A549 (cell line): ENCODE results near the gene IFI6. TPM values are rescaled to one million over a fixed set of nuclear protein-coding genes. Genes with fewer than 3 reads are reported as not detected.

ENCODE experiments used
- ATAC-seq, 2 experiments: fragments of 200-7000 bp in 1 of 2; fragments of >200 bp in 1 of 2; cut with Nextera tagmentation in 1 of 2; cut with Tn5 transposase in 1 of 2; 3 replicates each; pipeline versions ENCODE4 v1.8.0 to v1.9.1; 2018 to 2020; ENCODE audit warnings: mild to moderate bottlenecking in 1 of 2, moderate library complexity in 1 of 2
- CTCF ChIA-PET: fragments of 300-600 bp; sonication (Branson Sonifier 250); formaldehyde crosslinking; extraction: SDS; loops from one replicate; lab custom pipeline; 2021; ENCODE audit warnings: antibody characterized with exemption, inconsistent platforms; lab: Yijun Ruan, JAX
- POLR2A ChIA-PET: fragments of 350-600 bp; formaldehyde crosslinking; extraction: SDS; loops from one replicate; lab custom pipeline; 2021; ENCODE audit warnings: antibody characterized with exemption, inconsistent platforms; lab: Yijun Ruan, JAX
- DNase-seq, 2 experiments: peaks; one replicate each; pipeline versions ENCODE4 v3.0.0 to v3.0.0-alpha.2; 2011 to 2016; ENCODE audit warnings: low read depth in 1 of 2, low spot score in 1 of 2
- FAIRE-seq: peaks from 2 replicates; lab custom pipeline; 2011; peaks lifted over from hg19 to GRCh38; lab: Jason Lieb, UNC
- H3K27ac ChIP-seq, 2 experiments: fragments of >200 bp; sonication (Bioruptor Twin); formaldehyde crosslinking; 3 replicates each; pipeline ENCODE4 v1.5.1; 2016 to 2017
- H3K4me1 ChIP-seq: fragments of >200 bp; sonication (Bioruptor Twin); formaldehyde crosslinking; 3 replicates; pipeline ENCODE4 v1.6.1; 2016
- H3K4me2 ChIP-seq: fragments of >200 bp; sonication (Bioruptor Twin); formaldehyde crosslinking; 3 replicates; pipeline ENCODE4 v1.6.1; 2016
- H3K4me3 ChIP-seq: fragments of >200 bp; sonication (Bioruptor Twin); formaldehyde crosslinking; 3 replicates; pipeline ENCODE4 v1.5.1; 2016
- H3K9me3 ChIP-seq: fragments of >200 bp; sonication (Bioruptor Twin); formaldehyde crosslinking; 3 replicates; pipeline ENCODE4 v1.6.1; 2016
- CHD2 ChIP-seq: fragments of 150-350 bp; IDR thresholded peaks from 2 replicates; pipeline ENCODE4 v1.6.1; 2014; ENCODE audit warnings: low read length; ENCODE audit not compliant: partially characterized antibody
- CHD4 ChIP-seq: fragments of 200-600 bp; sonication (generic); IDR thresholded peaks from 2 replicates; pipeline ENCODE4 v1.6.1; 2016; ENCODE audit warnings: antibody characterized with exemption, mild to moderate bottlenecking, borderline replicate concordance
- EHF ChIP-seq: fragments of 250-450 bp; sonication (Bioruptor Pico); IDR thresholded peaks from 2 replicates; pipeline ENCODE4 v1.5.0; 2020; ENCODE audit warnings: mild to moderate bottlenecking
- EHMT2 ChIP-seq: fragments of 200-600 bp; sonication (generic); IDR thresholded peaks from 2 replicates; pipeline ENCODE4 v1.6.1; 2016; ENCODE audit warnings: antibody characterized with exemption, low read depth, mild to moderate bottlenecking, moderate library complexity
- EP300 ChIP-seq, 2 experiments: fragments of >200 bp; sonication (Bioruptor Twin); formaldehyde crosslinking; IDR thresholded peaks; 2 replicates in 1 of 2; 3 replicates in 1 of 2; pipeline ENCODE4 v1.6.1; 2016 to 2017
- ESRRA ChIP-seq: fragments of 150-350 bp; IDR thresholded peaks from 2 replicates; pipeline ENCODE4 v1.6.1; 2014; ENCODE audit warnings: mild to moderate bottlenecking, low read length, borderline replicate concordance
- GATA3 ChIP-seq: IDR thresholded peaks from 2 replicates; pipeline ENCODE4 v1.6.1; 2012; ENCODE audit warnings: borderline replicate concordance
- HDAC2 ChIP-seq: fragments of 200-600 bp; sonication (generic); IDR thresholded peaks from 2 replicates; pipeline ENCODE4 v1.6.1; 2016
- HOXA7 ChIP-seq: fragments of 250-450 bp; sonication (Bioruptor Pico); IDR thresholded peaks from 2 replicates; pipeline ENCODE4 v1.5.0; 2020; ENCODE audit warnings: mild to moderate bottlenecking, moderate library complexity
- HOXB13 ChIP-seq: fragments of 250-450 bp; sonication (Bioruptor Pico); IDR thresholded peaks from 2 replicates; pipeline ENCODE4 v1.5.0; 2020; ENCODE audit warnings: low read depth, mild to moderate bottlenecking, moderate library complexity
- KDM5A ChIP-seq: fragments of 200-600 bp; sonication (generic); IDR thresholded peaks from 2 replicates; pipeline ENCODE4 v1.6.1; 2016; ENCODE audit warnings: antibody characterized with exemption, mild to moderate bottlenecking
- MAX ChIP-seq: IDR thresholded peaks from 2 replicates; pipeline ENCODE4 v1.6.1; 2012
- NFE2L2 ChIP-seq: fragments of 150-350 bp; conservative IDR thresholded peaks from 2 replicates; pipeline ENCODE4 v1.6.1; 2014; ENCODE audit warnings: low read length
- NR3C1 ChIP-seq: fragments of >200 bp; sonication (Bioruptor Twin); formaldehyde crosslinking; IDR thresholded peaks from 3 replicates; pipeline ENCODE4 v1.6.1; 2017
- POLR2A ChIP-seq: IDR thresholded peaks from 2 replicates; pipeline ENCODE4 v1.6.1; 2012; ENCODE audit warnings: mild to moderate bottlenecking, low read length
- POLR2AphosphoS2 ChIP-seq: conservative IDR thresholded peaks from 2 replicates; pipeline ENCODE4 v1.6.1; 2012; ENCODE audit warnings: low read length, improper control_type of control experiment, inconsistent platforms
- RCOR1 ChIP-seq: fragments of 150-350 bp; IDR thresholded peaks from 2 replicates; pipeline ENCODE4 v1.6.1; 2014; ENCODE audit warnings: antibody characterized with exemption, low read length, low read depth
- REST ChIP-seq: fragments of 200-600 bp; sonication (generic); IDR thresholded peaks from 2 replicates; pipeline ENCODE4 v1.6.1; 2016; ENCODE audit warnings: antibody characterized with exemption, mild to moderate bottlenecking, moderate library complexity
- RNF2 ChIP-seq: fragments of 200-600 bp; sonication (generic); IDR thresholded peaks from 2 replicates; pipeline ENCODE4 v1.6.1; 2016; ENCODE audit warnings: low read depth, mild to moderate bottlenecking, antibody characterized with exemption, moderate library complexity, borderline replicate concordance
- SMC3 ChIP-seq: fragments of >200 bp; sonication (Bioruptor Twin); formaldehyde crosslinking; IDR thresholded peaks from 3 replicates; pipeline ENCODE4 v1.6.1; 2018; ENCODE audit warnings: inconsistent platforms
- SREBF2 ChIP-seq: fragments of 450-650 bp; IDR thresholded peaks from 2 replicates; pipeline ENCODE4 v1.6.1; 2014; ENCODE audit warnings: mild to moderate bottlenecking, moderate library complexity
- ZFP36 ChIP-seq: fragments of 450-650 bp; IDR thresholded peaks from 2 replicates; pipeline ENCODE4 v1.6.1; 2014; ENCODE audit warnings: borderline replicate concordance; ENCODE audit not compliant: partially characterized antibody
- ZNF302 ChIP-seq: fragments of 250-450 bp; sonication (Bioruptor Pico); IDR thresholded peaks from 2 replicates; pipeline ENCODE4 v1.9.0; 2021; ENCODE audit warnings: inconsistent platforms, mild to moderate bottlenecking, moderate library complexity
- WGBS: methylation state at CpG from one replicate; pipeline ENCODE4 v1.1.6; 2017; ENCODE audit errors: missing lambda C conversion rate; 5-methylcytosine and 5-hydroxymethylcytosine counted together
- polyA plus RNA-seq, 4 experiments: library from polyadenylated mRNA; depleted of rRNA in 3 of 4; stranded (reverse); fragments of >200 nt; fragmentation: RNase III in 1 of 4; extraction: RNeasy Plus Mini Kit Qiagen cat#74134 plus additional on column Dnase treatment in 1 of 4; gene quantifications; 2 replicates in 3 of 4; 3 replicates in 1 of 4; pipeline ENCODE4 v1.2.3, GENCODE V29; 2011 to 2017
- TF ChIP-seq, protein P1 (sequence below): fragments of >200 bp; sonication (Bioruptor Twin); formaldehyde crosslinking; IDR thresholded peaks from 3 replicates; pipeline ENCODE4 v1.6.1; 2016
- TF ChIP-seq, protein P2 (sequence below): fragments of 250-450 bp; sonication (Bioruptor Pico); IDR thresholded peaks from 2 replicates; pipeline ENCODE4 v1.5.0; 2020; ENCODE audit warnings: low read depth, mild to moderate bottlenecking, moderate library complexity

Gene IFI6
- polyA plus RNA-seq, 2 of the 4 experiments (the other 2 are of a cell fraction) = 6.3 to 8.8 TPM

DNA sequence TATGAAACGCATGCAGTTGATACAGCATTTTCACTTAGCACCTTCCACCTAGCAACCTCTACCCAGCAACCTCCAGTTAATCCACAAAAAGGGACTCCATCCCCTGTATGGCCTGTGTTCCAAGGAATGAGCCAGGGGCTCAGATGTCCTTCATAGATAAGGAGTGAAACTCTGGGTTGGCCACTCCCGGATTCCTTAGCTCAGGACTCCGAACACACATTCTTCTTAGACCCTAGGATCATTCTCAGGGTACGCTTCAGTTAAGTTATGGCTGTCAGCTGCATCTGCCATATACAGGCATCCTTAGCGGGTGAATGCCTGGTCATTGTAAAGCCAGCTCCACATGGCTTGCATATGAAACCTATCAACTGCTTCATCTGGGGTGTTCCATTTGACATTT, 15.9 kb upstream of the IFI6 start:
- POLR2A ChIA-PET = no interaction called here
- ATAC-seq (no peak), DNase-seq (no peak), FAIRE-seq (no peak)
- CTCF ChIA-PET = interaction anchor here (1.1 to 4.4 kb wide), 3 partner anchors 10 to 81 kb away, joined by 3 to 20 read pairs (median 4); no protein-coding TSS in a partner anchor
- H3K9me3 ChIP-seq = no peaks in the 10 kb centered on the region
- H3K4me3 ChIP-seq = no peak overlapping the region
- no peak overlapping the region for H3K4me2 ChIP-seq
- no peak overlapping the region for H3K27ac ChIP-seq
- 73% methylated on average over 5 of the region's 5 CpGs for WGBS
- no peaks in the 10 kb centered on the region for H3K4me1 ChIP-seq
- TF ChIP-seq SMC3 (no peak), CHD2 (no peak), RCOR1 (no peak), HOXA7 (CRISPR knock-in tag) (no peak), POLR2AphosphoS2 (no peak), ZNF302 (CRISPR knock-in tag) (no peak), EHMT2 (no peak), HOXB13 (CRISPR knock-in tag) (no peak), EP300 (IDR thresholded peaks at IDR 0.05) (no peak), NR3C1 (no peak), POLR2A (no peak), SREBF2 (no peak)

GRCh38 chr1:27686223-27686990, 14.4 kb upstream of the IFI6 start:
- 71% methylated on average over 6 of the region's 21 CpGs for WGBS
- no peak for ATAC-seq

More at GRCh38 chr1:27686223-27686990, 14.4 kb upstream of the IFI6 start:
- H3K27ac ChIP-seq = no peak overlapping the region
- no peaks in the 10 kb centered on the region for H3K4me1 ChIP-seq
- H3K9me3 ChIP-seq = peaks cover 8% of the 10 kb centered on the region; the same call in 1 of the 3 replicates
- DNase-seq (no peak), FAIRE-seq (no peak)
- no peak overlapping the region for H3K4me2 ChIP-seq
- ChIA-PET POLR2A (no interaction called here), CTCF (interaction anchor here (0.8 to 4.4 kb wide), 7 partner anchors 10 to 80 kb away, joined by 4 to 20 read pairs (median 4); partner anchors contain the start of gene FAM76A)
- no peak overlapping the region for H3K4me3 ChIP-seq
- no peak for TF ChIP-seq CHD4
- TF ChIP-seq MAX = no peak
- no peak for TF ChIP-seq KDM5A
- TF ChIP-seq REST = no peak
- no peak for TF ChIP-seq RNF2
- no peak for TF ChIP-seq GATA3
- no peak for TF ChIP-seq EP300 (IDR thresholded peaks at IDR 0.05)
- TF ChIP-seq NFE2L2 = no peak
- TF ChIP-seq ZFP36 = no peak
- TF ChIP-seq, protein P1, sequence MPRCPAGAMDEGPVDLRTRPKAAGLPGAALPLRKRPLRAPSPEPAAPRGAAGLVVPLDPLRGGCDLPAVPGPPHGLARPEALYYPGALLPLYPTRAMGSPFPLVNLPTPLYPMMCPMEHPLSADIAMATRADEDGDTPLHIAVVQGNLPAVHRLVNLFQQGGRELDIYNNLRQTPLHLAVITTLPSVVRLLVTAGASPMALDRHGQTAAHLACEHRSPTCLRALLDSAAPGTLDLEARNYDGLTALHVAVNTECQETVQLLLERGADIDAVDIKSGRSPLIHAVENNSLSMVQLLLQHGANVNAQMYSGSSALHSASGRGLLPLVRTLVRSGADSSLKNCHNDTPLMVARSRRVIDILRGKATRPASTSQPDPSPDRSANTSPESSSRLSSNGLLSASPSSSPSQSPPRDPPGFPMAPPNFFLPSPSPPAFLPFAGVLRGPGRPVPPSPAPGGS = no peak
- TF ChIP-seq ESRRA = no peak
- TF ChIP-seq, protein P2, sequence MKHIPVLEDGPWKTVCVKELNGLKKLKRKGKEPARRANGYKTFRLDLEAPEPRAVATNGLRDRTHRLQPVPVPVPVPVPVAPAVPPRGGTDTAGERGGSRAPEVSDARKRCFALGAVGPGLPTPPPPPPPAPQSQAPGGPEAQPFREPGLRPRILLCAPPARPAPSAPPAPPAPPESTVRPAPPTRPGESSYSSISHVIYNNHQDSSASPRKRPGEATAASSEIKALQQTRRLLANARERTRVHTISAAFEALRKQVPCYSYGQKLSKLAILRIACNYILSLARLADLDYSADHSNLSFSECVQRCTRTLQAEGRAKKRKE (CRISPR knock-in tag) = no peak
- TF ChIP-seq HDAC2 = no peak
- no peak for TF ChIP-seq EHF (CRISPR knock-in tag)
